Measurements from ENCODE around the gene DAZAP1.

- TF ChIP-seq CTCF (IDR thresholded peaks at IDR 0.05) (no peak), POLR2A (IDR thresholded peaks at IDR 0.05) (no peak)
Observed at GRCh38 chr19:1422360-1422759, 15.0 kb downstream of the DAZAP1 start.
